Measurements from ENCODE around the gene OR4K15.
"Not testable (repeated sequence)": the region's sequence is repeated elsewhere in the genome, so short reads cannot be mapped to it uniquely, and the experiment has no call there.

The OR4K15 gene, protein sequence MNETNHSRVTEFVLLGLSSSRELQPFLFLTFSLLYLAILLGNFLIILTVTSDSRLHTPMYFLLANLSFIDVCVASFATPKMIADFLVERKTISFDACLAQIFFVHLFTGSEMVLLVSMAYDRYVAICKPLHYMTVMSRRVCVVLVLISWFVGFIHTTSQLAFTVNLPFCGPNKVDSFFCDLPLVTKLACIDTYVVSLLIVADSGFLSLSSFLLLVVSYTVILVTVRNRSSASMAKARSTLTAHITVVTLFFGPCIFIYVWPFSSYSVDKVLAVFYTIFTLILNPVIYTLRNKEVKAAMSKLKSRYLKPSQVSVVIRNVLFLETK

DNA sequence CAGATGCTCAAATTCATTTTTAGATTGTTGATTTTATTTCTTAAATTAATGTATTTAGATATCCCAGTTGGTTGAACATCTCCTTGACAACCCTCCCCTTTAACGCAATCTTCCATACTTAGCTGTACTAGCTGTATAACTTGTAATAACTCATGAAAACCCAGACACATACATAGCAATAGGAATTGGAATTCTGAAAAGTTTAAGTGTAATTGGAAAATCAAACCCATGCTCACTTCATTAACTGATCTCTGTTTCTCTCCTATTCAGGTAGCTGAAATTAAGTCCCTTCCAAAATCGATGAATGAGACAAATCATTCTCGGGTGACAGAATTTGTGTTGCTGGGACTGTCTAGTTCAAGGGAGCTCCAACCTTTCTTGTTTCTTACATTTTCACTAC, at the start of gene OR4K15:
Gene OR4K15 (plus strand): TSS at position 301 of the 400 bp plus-strand sequence. CDS start 0 bp downstream, at position 301.
- DNase-seq: no peak

DNA sequence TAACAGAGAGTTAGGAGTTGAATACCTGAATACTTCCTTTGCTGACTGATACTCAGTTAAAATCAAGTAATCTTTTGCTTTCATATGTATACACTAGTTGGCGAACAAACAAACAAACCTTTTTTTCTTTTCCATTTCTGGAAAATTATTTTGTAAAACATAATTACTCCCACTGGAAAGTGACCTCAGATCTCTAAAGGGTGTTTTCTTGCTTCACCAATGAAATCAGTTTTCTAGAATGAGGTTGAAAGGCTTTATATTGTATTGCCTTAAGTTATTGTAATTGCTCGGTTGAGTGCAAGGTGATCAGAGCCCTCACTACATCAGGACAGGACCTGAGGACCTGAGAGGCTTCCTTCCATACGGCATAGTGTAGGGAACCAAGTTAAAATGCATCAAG, 44.8 kb upstream of the OR4K15 start, which contains the start of gene OR4K1:
Gene OR4K1 (plus strand): TSS at position 301 of the 400 bp plus-strand sequence. CDS start 4,750 bp downstream, outside the sequence.
- no peak for DNase-seq

DNA sequence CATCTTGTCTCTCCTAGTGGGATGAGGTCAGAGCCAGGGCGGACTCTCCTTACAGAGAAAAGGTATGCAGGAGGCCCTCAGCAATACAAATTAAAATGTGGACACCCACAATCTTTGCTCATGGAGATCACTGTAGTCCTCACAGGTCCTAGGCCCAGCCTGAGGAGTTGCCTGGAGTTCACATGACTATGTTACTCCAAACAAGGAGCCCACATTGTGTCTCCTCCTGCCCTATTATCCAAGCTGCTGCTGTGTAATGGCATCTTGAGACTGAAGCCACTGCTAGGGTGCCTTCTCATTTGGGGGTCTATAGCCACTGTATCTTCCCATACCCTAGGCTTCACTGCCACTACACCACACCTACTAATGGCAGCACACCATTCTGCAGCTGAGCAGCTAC, 33.7 kb upstream of the OR4K15 start:
- DNase-seq: no peak

DNA sequence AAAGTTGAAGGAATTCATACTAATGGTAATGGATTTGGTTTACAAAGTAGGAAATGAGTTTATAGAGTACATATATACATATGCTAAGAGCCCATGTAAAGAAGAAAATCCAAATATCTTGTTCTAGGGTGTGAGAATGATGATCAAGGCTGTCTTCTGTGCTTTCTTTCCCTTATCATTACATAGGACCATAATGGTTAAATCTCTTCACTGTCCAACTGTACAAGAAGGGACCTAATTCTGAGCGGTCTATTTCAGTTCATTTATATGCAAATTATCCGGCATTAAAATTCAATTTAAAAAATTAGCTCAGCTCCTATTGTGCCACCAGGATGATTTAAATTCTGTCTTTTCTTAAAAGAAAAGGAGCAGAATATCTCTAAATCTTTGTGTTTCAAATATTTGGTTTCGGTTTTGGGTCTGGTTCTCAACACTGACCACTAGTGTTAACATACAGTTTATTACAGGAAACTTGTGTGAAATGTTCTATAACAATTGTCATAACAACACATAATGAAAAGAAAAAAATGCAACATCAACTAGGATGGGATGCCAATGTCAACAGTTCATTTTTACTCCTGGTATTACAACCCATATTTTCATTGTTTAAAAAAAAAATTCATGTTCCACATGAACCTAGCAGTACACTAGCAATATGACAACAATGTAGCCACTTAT, 27.8 kb upstream of the OR4K15 start:
- no peak for DNase-seq

DNA sequence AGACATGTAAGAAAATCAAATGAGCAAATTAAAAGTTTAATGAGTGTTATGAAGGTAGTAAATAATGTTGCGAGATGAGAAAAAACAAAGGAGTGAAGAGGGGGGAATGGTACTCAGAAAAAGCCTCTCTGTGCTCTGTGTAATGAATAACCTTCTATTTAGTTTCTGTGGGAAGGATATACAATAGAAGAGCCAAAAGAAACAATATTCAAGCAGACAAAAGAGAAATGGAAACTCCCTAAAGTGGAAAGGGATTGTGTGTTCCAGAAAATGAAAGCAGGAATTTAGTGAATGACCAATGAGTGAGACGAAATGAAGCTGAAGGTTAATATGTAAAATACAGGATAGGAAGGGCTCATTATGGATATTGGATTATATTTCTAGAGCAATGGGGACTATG, 26.2 kb upstream of the OR4K15 start:
- DNase-seq: no peak

DNA sequence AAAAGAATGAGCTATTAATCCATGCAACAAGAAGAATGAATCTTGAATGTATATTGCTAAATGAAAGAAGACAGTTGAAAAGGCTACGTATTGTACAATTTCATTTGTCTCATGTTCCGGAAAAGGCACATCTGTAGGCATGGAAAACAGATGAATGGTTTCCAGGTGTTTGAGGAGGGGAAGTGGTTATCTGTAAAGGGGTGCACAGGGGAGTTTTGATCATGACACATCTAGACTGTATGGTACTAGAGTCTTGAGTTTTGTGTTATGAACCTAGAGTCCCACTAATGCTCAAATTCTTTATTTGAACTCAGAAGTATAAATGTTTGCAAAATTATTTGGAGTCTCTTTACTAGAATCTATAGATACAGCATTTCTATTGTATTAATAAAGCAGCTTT, 5.7 kb upstream of the OR4K15 start:
- DNase-seq: not testable (repeated sequence)

DNA sequence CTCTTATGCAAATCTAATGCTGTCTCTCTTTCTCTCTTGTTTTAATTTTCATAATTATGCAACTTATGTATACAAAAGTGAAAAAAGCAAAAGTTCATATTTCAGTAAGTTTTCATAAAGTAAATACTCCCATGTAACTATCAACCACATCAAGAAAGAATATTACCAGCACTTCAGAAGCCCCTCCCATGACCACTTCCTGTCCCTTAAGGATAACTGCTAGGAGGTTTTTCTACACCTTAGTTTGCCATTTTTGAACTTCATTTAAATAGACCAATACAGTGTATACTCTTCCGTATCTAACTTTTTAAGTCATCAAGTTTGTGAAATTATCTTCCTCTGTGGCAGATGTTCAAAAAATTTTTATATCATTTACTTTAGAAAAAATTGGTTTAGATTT, 547 bp upstream of the OR4K15 start:
- no peak for DNase-seq

DNA sequence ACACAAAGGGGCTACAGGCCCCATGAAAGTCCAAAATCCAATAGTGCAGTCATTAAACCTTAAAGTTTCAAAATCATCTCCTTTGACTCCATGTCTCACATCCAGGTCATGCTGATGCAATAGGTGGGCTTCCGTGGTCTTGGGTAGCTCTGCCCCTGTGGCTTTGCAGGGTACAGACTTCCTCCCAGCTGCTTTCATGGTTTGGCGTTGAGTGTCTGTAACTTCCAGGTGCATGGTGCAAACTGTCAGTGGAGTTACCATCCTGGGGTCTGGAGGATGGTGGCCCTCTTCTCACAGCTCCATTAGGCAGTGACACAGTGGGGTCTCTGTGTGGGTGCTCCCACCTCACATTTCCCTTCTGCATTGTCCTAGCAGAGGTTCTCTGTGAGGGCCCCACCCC, 18.0 kb downstream of the OR4K15 start:
- DNase-seq: no peak

DNA sequence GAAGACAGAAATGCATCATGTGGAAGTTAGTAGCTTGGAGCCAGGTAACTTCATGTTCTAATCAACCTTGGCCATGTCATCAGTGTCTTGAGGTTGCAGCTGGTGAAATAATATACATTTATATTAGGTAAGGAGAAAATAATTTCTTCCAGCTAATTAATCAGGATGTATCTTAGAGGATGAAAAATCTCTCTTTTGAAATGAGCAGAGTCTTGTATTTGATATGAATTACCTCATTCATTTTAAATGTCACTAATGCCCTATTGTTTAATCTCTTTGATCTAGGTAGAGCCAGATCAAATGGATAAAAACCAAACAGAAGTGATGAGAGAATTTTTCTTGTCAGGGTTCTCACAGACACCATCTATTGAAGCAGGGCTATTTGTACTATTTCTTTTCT, 26.5 kb downstream of the OR4K15 start, which contains the start of gene OR4Q2:
Gene OR4Q2 (plus strand): TSS at position 301 of the 400 bp plus-strand sequence.
- no peak for DNase-seq

DNA sequence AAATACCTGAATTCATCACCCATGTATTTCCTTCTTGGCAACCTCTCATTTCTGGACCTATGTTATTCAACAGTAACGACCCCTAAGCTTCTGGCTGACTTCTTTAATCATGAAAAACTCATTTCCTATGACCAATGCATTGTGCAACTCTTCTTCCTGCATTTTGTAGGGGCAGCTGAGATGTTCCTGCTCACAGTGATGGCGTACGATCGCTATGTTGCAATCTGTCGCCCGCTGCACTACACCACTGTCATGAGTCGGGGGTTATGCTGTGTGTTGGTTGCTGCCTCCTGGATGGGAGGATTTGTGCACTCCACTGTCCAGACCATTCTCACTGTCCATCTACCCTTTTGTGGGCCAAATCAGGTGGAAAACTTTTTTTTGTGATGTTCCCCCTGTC, 26.9 kb downstream of the OR4K15 start:
- no peak for DNase-seq

DNA sequence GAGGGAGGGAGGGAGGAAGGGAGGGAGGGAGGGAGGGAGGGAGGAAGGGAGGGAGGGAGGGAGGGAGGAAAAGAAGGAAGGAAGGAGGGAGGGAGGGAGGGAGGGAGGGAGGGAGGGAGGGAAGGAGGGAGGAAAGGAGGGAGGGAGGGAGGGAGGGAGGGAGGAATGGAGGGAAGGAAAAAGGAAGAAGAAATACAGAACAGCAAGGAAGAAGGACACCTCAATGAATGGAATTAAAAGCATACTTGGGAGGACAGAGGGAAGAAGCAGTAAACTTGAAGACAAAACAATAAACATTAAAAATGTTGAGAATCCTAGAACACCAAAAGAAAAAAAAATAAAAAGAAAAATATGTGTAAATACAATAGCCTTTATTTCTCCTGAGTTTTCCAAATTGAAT, 32.8 kb downstream of the OR4K15 start:
- no peak for DNase-seq

DNA sequence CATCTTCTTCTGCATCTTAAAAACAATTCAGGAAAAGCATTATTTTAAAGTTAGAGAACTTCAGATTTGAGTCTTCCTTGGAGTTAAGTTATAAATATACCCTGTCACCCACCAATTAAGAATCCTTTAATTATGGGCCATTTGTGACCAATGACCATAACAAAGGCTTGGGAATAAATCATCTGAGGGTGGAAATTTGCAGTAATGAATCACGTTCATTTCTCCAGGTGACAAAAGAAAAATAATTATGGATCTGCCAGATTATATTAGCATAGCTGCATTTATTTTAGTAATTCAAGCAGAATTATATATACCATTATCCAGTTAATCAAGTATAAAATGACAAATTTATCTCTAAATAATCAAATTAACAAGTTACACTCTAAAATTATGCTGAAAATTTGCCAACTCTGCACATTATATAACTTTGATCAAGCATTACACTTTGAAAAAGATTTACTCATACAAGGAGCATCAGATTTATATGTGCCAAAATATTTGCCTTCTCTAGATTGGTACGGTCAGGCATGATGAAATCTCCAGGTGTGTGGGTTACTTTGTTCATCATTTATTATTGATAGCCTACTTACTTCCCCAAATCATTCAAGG, 44.0 kb downstream of the OR4K15 start, which contains the start of gene OR4K14:
Gene OR4K14 (minus strand): TSS at position 51 of the 609 bp plus-strand sequence. CDS start 4,114 bp downstream, outside the sequence.
- no peak for DNase-seq
